CD4-positive, alpha-beta T cell treated with Interleukin-17A for 1 hour (primary cell): ENCODE data around the gene SLC4A11.
"Not testable (repeated sequence)": the region's sequence is repeated elsewhere in the genome, so short reads cannot be mapped to it uniquely, and the experiment has no call there.

Experiments
- DNase-seq: peaks from one replicate; pipeline ENCODE4 v3.0.0-alpha.2; 2020

SLC4A11 gene

GRCh38 chr20:3199976-3200755, 38.8 kb downstream of the SLC4A11 start:
- no peak for DNase-seq

DNA sequence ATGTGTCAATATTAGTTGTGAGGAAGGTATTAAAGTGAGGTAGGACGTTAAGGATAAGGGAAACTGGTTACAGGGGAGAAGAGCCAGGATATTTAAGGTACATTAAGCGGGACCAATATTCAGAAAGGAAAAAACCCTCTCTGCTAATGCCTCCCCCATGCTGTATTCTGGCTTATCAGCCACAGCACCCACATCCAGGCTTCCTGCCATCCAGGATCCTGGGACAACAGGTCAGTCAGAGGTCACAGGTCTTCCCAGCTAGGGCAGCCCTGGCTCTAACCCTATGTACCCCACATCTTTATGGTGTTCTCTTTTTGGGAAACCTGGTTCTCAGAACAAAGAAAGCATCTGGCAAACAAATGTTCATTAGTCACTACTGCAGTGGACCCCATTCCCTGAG, 39.8 kb downstream of the SLC4A11 start:
- no peak for DNase-seq

GRCh38 chr20:3195590-3196237, 43.3 kb downstream of the SLC4A11 start:
- no peak for DNase-seq

GRCh38 chr20:3194617-3195280, 44.2 kb downstream of the SLC4A11 start:
- no peak for DNase-seq

- no peak for DNase-seq
Measured at GRCh38 chr20:3193806-3194616, 45.0 kb downstream of the SLC4A11 start.

- DNase-seq, result no peak
Measured at GRCh38 chr20:3192226-3193015, 46.6 kb downstream of the SLC4A11 start.

- no peak for DNase-seq
Measured at GRCh38 chr20:3190681-3191111, 48.3 kb downstream of the SLC4A11 start.

DNA sequence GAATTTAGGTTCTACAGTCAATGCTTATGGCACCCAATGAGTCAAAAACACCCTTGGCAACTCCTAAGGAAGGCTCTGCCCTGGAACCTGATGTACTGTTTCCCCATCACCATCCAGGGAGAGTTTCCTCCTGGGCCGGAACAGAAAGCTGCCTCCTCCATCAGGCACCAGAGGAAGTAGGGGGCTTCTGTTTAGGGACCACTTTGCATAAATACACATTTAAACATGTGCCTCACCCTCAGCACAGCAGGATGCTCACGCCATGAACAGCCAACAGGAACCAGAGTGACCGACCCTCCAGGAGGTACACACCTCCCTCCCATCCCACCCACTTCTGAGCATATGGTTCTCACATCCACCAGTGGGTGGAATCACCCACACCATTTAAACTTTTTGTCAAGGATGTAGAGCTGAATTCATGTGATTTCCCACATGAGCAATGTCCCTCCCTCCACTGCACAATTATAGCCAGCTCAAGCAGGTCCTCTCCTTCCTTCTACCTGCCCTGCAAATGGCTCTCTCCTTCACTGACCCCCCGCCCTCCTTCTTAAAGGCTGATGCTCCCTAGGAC, 49.3 kb downstream of the SLC4A11 start:
- DNase-seq, result no peak

DNA sequence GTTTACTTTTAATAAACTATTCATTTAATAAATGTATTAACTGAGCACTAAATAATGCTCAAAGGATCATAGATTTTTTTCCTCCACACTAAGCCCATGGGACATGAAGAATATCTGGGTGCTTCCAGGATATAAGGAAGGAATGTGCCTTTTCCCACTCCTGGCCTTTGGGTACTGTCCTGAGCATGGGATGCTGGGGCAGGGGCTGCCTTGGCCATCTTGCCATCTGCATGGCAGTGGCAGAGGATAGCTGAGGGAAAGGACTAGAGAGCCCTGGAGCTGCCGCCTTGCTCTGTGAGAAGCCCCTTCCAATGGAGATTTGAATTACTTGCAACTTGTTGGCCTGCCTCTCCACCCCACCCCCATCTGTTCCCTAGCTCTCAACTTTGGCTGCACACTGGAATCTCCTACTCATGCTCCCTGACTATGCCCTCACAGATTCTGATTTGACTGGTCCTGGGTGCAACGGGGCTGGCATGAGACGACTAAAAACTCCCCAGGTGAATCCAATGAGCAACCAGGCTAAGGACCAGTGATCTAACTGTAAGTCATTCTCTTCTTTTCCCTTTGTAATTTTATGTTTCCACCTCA, 50.1 kb downstream of the SLC4A11 start:
- no peak for DNase-seq

DNA sequence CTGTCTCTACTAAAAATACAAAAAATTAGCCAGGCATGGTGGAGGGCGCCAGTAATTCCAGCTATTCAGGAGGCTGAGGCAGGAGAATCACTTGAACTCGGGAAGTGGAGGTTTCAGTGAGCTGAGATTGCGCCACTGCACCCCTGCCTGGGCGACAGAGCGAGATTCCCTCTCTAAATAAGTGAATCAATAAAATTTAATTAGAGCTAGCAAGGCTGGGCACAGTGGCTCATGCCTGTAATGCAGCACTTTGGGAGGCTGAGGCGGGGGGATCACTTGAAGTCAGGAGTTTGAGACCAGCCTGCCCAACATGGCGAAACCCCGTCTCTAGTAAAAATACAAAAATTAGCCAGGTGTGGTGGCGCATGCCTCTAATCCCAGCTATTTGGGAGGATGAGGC, 51.1 kb downstream of the SLC4A11 start:
- not testable (repeated sequence) for DNase-seq

DNA sequence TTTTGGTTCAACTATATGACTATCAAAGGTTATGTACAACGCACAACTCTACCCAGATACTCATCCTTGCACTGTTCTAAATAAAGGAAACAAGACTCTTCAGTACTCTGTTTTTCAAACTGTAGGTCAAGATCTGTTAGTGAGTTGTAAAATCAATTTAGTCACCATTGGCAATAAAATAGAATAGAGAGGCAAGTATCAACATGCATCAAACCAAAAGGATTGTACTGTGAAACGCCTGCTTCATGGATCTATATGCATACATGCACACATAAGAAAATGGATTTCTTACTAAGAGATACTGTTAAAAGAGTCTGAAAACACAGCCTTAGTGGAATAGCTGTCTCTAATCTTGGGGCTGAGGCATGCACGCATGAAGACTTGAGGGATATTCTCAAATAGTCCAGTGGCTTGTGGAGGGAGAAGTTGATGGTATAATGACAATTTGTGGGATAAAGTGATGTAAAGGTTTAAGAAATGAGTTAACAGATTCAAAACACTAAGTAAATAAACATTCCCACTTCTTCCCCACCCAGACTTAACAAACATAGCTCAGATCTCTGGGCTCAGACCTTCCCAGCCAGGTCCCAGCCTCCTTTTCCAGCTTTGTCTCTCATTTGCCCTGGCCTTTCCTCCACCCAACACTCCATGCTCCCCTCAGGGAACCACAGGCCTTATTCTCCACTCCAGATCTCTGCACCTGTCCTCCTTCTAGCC, 54.9 kb downstream of the SLC4A11 start:
- no peak for DNase-seq

DNA sequence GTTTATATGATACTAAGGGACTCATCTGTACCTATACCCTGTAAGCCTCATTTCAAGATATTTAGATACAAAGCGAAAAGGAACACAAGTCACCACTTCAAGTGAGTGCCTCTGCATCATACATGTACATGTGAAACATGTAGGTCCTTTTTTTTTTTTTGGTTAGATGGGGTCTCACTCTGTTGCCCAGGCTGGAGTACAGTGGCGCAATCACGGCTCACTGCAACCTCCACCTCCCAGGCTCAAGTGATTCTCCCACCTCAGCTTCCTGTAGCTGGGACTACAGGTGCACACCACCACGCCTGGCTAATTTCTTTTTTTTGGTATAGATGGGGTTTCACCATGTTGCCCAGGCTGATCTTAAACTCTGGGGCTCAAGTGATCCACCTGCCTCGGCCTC, 56.6 kb downstream of the SLC4A11 start:
- not testable (repeated sequence) for DNase-seq

- DNase-seq, result no peak
Measured at GRCh38 chr20:3181270-3181669, 57.7 kb downstream of the SLC4A11 start.

DNA sequence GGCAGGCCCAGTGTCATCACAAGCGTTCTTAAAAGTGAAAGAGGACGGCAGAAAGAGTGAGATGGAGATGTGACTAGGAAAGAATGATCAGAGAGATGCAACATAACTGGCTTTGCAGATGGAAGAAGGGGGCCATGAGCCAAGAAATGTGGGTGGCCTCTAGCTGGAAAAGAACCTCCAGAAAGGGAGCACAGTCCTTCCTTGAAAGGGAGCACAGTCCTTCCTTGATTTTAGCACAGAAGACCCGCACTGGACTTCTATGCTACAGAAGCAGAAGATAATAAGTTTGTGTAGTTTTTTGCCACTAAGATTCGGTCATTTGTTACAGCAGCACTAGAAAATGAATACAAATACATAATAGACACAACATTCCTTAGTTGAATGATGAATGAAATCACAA, 58.7 kb downstream of the SLC4A11 start:
- no peak for DNase-seq

DNA sequence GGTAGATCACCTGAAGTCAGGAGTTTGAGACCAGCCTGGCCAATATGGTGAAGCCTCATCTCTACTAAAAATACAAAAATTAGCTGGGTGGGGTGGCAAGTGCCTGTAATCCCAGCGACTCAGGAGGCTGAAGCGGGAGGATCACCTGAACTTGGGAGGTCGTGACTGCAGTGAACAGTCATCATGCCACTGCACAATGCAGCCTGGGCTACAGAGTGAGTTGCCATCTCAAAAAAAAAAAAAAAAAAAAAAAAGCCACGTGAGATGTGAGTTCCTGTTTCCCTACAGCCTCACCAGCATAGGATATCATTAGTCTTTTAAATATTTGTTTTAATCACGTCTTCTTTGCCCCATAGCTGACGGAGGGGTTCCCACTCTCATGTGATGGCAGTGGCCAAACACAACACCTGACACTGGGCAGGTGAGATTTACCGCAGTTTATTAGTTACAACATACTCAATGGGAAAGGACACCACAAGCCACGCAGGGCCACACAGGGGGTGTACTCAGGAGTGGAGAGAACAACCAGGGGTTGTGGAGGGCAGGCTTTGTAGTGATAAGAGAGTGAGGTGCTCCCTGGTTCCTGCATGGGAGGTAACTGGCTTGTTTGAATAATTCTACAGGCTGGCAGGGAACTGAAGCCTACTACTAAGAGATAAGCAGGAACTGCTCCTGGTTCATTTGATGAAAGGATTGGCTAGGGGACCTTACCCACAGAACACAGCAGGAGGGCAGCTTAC, 61.1 kb downstream of the SLC4A11 start:
- no peak for DNase-seq
